HepG2 (cell line): Measurements from ENCODE around the gene DBX2. TPM values are rescaled to one million over a fixed set of nuclear protein-coding genes. Genes with fewer than 3 reads are reported as not detected.
"Not testable (repeated sequence)": the region's sequence is repeated elsewhere in the genome, so short reads cannot be mapped to it uniquely, and the experiment has no call there.

Source experiments
- ATAC-seq: fragments of 200-7000 bp; cut with Tn5 transposase; 3 replicates; pipeline ENCODE4 v1.9.1; 2020; ENCODE audit warnings: mild to moderate bottlenecking, moderate library complexity
- BruUV-seq: library from RNA; stranded (reverse); fragments of 400-500 nt; replicated peaks from 2 replicates; lab custom pipeline; 2021; lab: Mats Ljungman, UMichigan
- CTCF ChIA-PET: fragments of 300-600 bp; formaldehyde crosslinking; extraction: SDS; loops from one replicate; lab custom pipeline; 2021; ENCODE audit warnings: low total read pairs, inconsistent platforms, low intra/inter-chr PET ratio; lab: Yijun Ruan, JAX
- POLR2A ChIA-PET: fragments of 350-600 bp; sonication (Branson Sonifier 250); formaldehyde crosslinking; loops from one replicate; lab custom pipeline; 2020; ENCODE audit warnings: antibody characterized with exemption, inconsistent platforms; lab: Yijun Ruan, JAX
- DNase-seq: peaks from one replicate; pipeline ENCODE4 v3.0.0-alpha.2; 2015; ENCODE audit warnings: low spot score
- FAIRE-seq: peaks from 3 replicates; lab custom pipeline; 2011; peaks lifted over from hg19 to GRCh38; lab: Jason Lieb, UNC
- H2AFZ ChIP-seq: one replicate; pipeline ENCODE4 v1.6.1; 2011; ENCODE audit warnings: low read length, inconsistent platforms
- H3K27ac ChIP-seq: fragments of 300-600 bp; 3 replicates; pipeline ENCODE4 v1.8.0; 2011; ENCODE audit warnings: mixed run types, mild to moderate bottlenecking, mixed read lengths, low read length, inconsistent platforms; ENCODE audit not compliant: insufficient read depth; ENCODE audit errors: extremely low read length
- H3K27me3 ChIP-seq, 2 experiments: fragments of 200-600 bp in 1 of 2; 2 replicates in 1 of 2; 3 replicates in 1 of 2; pipeline versions ENCODE4 v1.6.0 to v1.8.0; 2011; ENCODE audit warnings: low read length in 2 of 2, mild to moderate bottlenecking in 2 of 2, moderate library complexity in 2 of 2, inconsistent platforms in 1 of 2; ENCODE audit not compliant: insufficient read depth in 2 of 2, control insufficient read depth in 1 of 2
- H3K36me3 ChIP-seq, 2 experiments: fragments of 200-600 bp in 1 of 2; replicated peaks in 1 of 2; 2 replicates in 1 of 2; 3 replicates in 1 of 2; pipeline versions ENCODE4 v1.5.1 to v1.8.0; 2011; ENCODE audit warnings: low read length in 2 of 2, inconsistent platforms in 1 of 2; ENCODE audit not compliant: insufficient read depth in 2 of 2, control insufficient read depth in 1 of 2
- H3K4me1 ChIP-seq: 2 replicates; pipeline ENCODE4 v1.5.1; 2012; ENCODE audit warnings: low read length, inconsistent platforms; ENCODE audit not compliant: insufficient read depth
- H3K4me2 ChIP-seq: 2 replicates; pipeline ENCODE4 v1.6.0; 2011; ENCODE audit warnings: low read depth, low read length, inconsistent platforms
- H3K4me3 ChIP-seq, 3 experiments: fragments of 200-600 bp in 1 of 3; sonication (generic), shearing (Covaris generic) in 1 of 3; replicated peaks in 1 of 3; 2 replicates each; pipeline ENCODE4 v1.5.1; 2011 to 2016; ENCODE audit warnings: low read length in 3 of 3, inconsistent platforms in 2 of 3, low read depth in 2 of 3, mild to moderate bottlenecking in 2 of 3, control low read depth in 1 of 3, mixed read lengths in 1 of 3; ENCODE audit not compliant: insufficient read depth in 1 of 3
- H3K79me2 ChIP-seq: one replicate; pipeline ENCODE4 v1.6.1; 2011; ENCODE audit warnings: low read length, inconsistent platforms; ENCODE audit not compliant: insufficient read depth
- H3K9ac ChIP-seq: 2 replicates; pipeline ENCODE4 v1.6.0; 2011; ENCODE audit warnings: mild to moderate bottlenecking, low read depth, low read length, inconsistent platforms; ENCODE audit not compliant: insufficient read depth
- H3K9me3 ChIP-seq: 2 replicates; pipeline ENCODE4 v1.5.1; 2012; ENCODE audit warnings: mild to moderate bottlenecking, low read length
- H4K20me1 ChIP-seq: 2 replicates; pipeline ENCODE4 v1.6.0; 2011; ENCODE audit warnings: inconsistent platforms, mild to moderate bottlenecking, low read length, moderate library complexity; ENCODE audit not compliant: insufficient read depth
- WGBS: methylation state at CpG from one replicate; pipeline ENCODE4 v1.1.6; 2017; ENCODE audit warnings: low lambda C conversion rate; 5-methylcytosine and 5-hydroxymethylcytosine counted together
- in situ Hi-C: cut with HindIII; loops from 2 replicates; pipeline ENCODE4 v1.10.0; 2017; ENCODE audit warnings: low pct_unique_long_range_greater_than_20kb; ENCODE audit not compliant: extremely low pct_ligation_motif_present
- intact Hi-C: fragments of 100-400 bp; cut with micrococcal nuclease; formaldehyde crosslinking; loops from one replicate; pipeline ENCODE4 v1.10.0; 2022; ENCODE audit not compliant: unreplicated experiment
- polyA plus RNA-seq, 8 experiments: library from polyadenylated mRNA; depleted of rRNA in 3 of 8; stranded (reverse) in 7 of 8; unstranded in 1 of 8; fragments of >200 nt; fragmentation: Illumina TruSeq in 4 of 8; extraction: Trizol in 4 of 8; gene quantifications; 2 replicates each; pipeline versions ENCODE4 v1.2.1 to v1.2.3, GENCODE V29; 2011 to 2016; ENCODE audit warnings: low read depth in 4 of 8, missing spikeins in 1 of 8, mixed read lengths in 1 of 8; ENCODE audit not compliant: insufficient read depth in 1 of 8
- total RNA-seq, 5 experiments: library from RNA; depleted of rRNA; stranded (reverse); fragments of >200 nt; fragmentation: Illumina TruSeq; extraction: Trizol; gene quantifications; 2 replicates each; pipeline ENCODE4 v1.2.3, GENCODE V29; 2016; ENCODE audit warnings: low read depth in 1 of 5
- TF ChIP-seq, protein P1 (sequence below), 2 experiments: fragments of 450-650 bp in 1 of 2; sonication (generic) in 1 of 2; formaldehyde crosslinking in 1 of 2; IDR thresholded peaks; 2 replicates each; pipeline versions ENCODE4 v1.6.1 to v1.8.0; 2016 to 2022; ENCODE audit warnings: antibody characterized with exemption in 1 of 2, mild to moderate bottlenecking in 1 of 2, missing genetic modification reagents in 1 of 2
- TF ChIP-seq, protein P2 (sequence below): sonication (generic); formaldehyde crosslinking; IDR thresholded peaks from 2 replicates; pipeline ENCODE4 v1.4.0; 2020; ENCODE audit warnings: mild to moderate bottlenecking, low read depth, missing genetic modification reagents
- TF ChIP-seq, protein P3 (sequence below): conservative IDR thresholded peaks from 2 replicates; pipeline ENCODE4 v1.6.1; 2018; ENCODE audit warnings: missing genetic modification reagents
- TF ChIP-seq, protein P4 (sequence below): sonication (generic); formaldehyde crosslinking; IDR thresholded peaks from 2 replicates; pipeline ENCODE4 v1.5.1; 2020; ENCODE audit warnings: missing genetic modification reagents, mild to moderate bottlenecking, borderline replicate concordance

The DBX2 gene
- total and polyA plus RNA-seq, 2 of the 13 experiments (the other 11 are each of a cell fraction or from before 2014, with no cell fraction given): not detected

DNA sequence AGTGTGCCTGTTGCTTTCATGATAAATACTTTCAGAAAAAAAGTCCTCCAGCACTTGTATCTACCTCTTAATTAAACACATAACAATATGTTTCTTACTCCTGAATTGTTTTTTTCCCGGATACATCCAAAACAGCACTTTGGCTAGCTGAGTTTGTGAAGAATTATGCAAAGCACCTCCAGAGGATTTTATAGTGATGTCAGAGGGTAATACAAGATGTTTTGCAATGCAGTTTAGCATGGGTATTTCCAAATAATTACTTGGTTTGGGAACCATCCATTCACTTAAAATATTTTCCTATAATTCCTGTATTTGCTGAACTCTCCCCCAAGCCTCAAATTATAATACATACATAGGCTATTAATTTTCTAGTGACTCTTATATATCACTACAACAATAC lies 37.7 kb upstream of the DBX2 start (continued):
- TF ChIP-seq, protein P1, sequence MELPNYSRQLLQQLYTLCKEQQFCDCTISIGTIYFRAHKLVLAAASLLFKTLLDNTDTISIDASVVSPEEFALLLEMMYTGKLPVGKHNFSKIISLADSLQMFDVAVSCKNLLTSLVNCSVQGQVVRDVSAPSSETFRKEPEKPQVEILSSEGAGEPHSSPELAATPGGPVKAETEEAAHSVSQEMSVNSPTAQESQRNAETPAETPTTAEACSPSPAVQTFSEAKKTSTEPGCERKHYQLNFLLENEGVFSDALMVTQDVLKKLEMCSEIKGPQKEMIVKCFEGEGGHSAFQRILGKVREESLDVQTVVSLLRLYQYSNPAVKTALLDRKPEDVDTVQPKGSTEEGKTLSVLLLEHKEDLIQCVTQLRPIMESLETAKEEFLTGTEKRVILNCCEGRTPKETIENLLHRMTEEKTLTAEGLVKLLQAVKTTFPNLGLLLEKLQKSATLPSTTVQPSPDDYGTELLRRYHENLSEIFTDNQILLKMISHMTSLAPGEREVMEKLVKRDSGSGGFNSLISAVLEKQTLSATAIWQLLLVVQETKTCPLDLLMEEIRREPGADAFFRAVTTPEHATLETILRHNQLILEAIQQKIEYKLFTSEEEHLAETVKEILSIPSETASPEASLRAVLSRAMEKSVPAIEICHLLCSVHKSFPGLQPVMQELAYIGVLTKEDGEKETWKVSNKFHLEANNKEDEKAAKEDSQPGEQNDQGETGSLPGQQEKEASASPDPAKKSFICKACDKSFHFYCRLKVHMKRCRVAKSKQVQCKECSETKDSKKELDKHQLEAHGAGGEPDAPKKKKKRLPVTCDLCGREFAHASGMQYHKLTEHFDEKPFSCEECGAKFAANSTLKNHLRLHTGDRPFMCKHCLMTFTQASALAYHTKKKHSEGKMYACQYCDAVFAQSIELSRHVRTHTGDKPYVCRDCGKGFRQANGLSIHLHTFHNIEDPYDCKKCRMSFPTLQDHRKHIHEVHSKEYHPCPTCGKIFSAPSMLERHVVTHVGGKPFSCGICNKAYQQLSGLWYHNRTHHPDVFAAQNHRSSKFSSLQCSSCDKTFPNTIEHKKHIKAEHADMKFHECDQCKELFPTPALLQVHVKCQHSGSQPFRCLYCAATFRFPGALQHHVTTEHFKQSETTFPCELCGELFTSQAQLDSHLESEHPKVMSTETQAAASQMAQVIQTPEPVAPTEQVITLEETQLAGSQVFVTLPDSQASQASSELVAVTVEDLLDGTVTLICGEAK (IDR thresholded peaks at IDR 0.05): no peak
- TF ChIP-seq, protein P1 (CRISPR knock-in tag; IDR thresholded peaks at IDR 0.05): no peak
- TF ChIP-seq, protein P2, sequence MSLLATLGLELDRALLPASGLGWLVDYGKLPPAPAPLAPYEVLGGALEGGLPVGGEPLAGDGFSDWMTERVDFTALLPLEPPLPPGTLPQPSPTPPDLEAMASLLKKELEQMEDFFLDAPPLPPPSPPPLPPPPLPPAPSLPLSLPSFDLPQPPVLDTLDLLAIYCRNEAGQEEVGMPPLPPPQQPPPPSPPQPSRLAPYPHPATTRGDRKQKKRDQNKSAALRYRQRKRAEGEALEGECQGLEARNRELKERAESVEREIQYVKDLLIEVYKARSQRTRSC: no peak
- TF ChIP-seq, protein P3, sequence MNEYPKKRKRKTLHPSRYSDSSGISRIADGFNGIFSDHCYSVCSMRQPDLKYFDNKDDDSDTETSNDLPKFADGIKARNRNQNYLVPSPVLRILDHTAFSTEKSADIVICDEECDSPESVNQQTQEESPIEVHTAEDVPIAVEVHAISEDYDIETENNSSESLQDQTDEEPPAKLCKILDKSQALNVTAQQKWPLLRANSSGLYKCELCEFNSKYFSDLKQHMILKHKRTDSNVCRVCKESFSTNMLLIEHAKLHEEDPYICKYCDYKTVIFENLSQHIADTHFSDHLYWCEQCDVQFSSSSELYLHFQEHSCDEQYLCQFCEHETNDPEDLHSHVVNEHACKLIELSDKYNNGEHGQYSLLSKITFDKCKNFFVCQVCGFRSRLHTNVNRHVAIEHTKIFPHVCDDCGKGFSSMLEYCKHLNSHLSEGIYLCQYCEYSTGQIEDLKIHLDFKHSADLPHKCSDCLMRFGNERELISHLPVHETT (CRISPR knock-in tag): no peak
- TF ChIP-seq, protein P4, sequence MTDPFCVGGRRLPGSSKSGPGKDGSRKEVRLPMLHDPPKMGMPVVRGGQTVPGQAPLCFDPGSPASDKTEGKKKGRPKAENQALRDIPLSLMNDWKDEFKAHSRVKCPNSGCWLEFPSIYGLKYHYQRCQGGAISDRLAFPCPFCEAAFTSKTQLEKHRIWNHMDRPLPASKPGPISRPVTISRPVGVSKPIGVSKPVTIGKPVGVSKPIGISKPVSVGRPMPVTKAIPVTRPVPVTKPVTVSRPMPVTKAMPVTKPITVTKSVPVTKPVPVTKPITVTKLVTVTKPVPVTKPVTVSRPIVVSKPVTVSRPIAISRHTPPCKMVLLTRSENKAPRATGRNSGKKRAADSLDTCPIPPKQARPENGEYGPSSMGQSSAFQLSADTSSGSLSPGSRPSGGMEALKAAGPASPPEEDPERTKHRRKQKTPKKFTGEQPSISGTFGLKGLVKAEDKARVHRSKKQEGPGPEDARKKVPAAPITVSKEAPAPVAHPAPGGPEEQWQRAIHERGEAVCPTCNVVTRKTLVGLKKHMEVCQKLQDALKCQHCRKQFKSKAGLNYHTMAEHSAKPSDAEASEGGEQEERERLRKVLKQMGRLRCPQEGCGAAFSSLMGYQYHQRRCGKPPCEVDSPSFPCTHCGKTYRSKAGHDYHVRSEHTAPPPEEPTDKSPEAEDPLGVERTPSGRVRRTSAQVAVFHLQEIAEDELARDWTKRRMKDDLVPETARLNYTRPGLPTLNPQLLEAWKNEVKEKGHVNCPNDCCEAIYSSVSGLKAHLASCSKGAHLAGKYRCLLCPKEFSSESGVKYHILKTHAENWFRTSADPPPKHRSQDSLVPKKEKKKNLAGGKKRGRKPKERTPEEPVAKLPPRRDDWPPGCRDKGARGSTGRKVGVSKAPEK (CRISPR knock-in tag): no peak

DNA sequence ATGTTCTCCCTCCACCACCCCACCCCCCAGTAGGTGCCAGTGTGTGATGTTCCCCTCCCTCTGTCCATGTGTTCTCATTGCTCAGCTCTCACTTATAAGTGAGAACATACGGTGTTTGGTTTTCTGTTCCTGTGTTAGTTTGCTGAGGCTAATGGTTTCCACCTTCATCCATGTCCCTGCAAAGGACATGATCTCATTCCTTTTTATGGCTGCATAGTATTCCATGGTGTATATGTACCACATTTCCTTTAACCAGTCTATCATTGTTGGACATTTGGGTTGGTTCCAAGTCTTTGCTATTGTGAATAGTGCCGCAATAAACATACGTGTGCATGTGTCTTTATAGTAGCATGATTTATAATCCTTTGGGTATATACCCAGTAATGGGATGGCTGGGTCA lies 33.3 kb upstream of the DBX2 start:
- H3K79me2 ChIP-seq, H3K4me2 ChIP-seq, H3K9me3 ChIP-seq, H3K4me1 ChIP-seq, FAIRE-seq, H3K4me3 ChIP-seq, H3K36me3 ChIP-seq, in situ Hi-C loops, H3K27me3 ChIP-seq, DNase-seq, ATAC-seq, POLR2A ChIA-PET, H4K20me1 ChIP-seq, H2AFZ ChIP-seq, intact Hi-C loops, BruUV-seq, CTCF ChIA-PET, H3K9ac ChIP-seq, H3K27ac ChIP-seq: not testable (repeated sequence)
- 10% methylated on average over 3 of the region's 3 CpGs for WGBS
